T-cell (primary cell): ENCODE measurements around the gene ARHGAP28. TPM values are rescaled to one million over a fixed set of nuclear protein-coding genes. Genes with fewer than 3 reads are reported as not detected.

Experiments
- ATAC-seq, 4 experiments: fragments of 200-7000 bp in 3 of 4; fragments of 150-1000 bp in 1 of 4; cut with Tn5 transposase; replicated peaks in 1 of 4; 1 replicate in 3 of 4; 2 replicates in 1 of 4; pipeline ENCODE4 v1.10.0; 2021; ENCODE audit warnings: moderate library complexity in 3 of 4, mild to moderate bottlenecking in 2 of 4, moderate number of reproducible peaks in 1 of 4
- CTCF ChIA-PET, 2 donors: fragments of 300-600 bp; sonication (Branson Sonifier 250); formaldehyde crosslinking; loops; one replicate each; lab custom pipeline; 2022; ENCODE audit warnings: antibody characterized with exemption in 2 of 2; lab: Charles Lee
- POLR2A ChIA-PET, 2 donors: fragments of 300-600 bp; sonication (Branson Sonifier 250); formaldehyde crosslinking; loops; one replicate each; lab custom pipeline; 2022; ENCODE audit warnings: antibody characterized with exemption in 2 of 2; lab: Charles Lee
- DNase-seq, 35 experiments: peaks; one replicate each; pipeline versions ENCODE4 v3.0.0 to v3.0.0-alpha.2; 2013 to 2023
- H3K27ac ChIP-seq: one replicate; pipeline ENCODE4 v1.5.1; 2013; ENCODE audit warnings: low read length
- H3K27me3 ChIP-seq, 2 experiments: replicated peaks in 1 of 2; 1 replicate in 1 of 2; 2 replicates in 1 of 2; pipeline versions ENCODE4 v1.6.1 to v1.7.0; 2013; ENCODE audit warnings: low read length in 1 of 2, mixed read lengths in 1 of 2; ENCODE audit not compliant: control insufficient read depth in 2 of 2, insufficient read depth in 2 of 2; ENCODE audit errors: extremely low read depth in 1 of 2
- H3K36me3 ChIP-seq, 2 donors: 1 replicate in 1 of 2; 2 replicates in 1 of 2; pipeline versions ENCODE4 v1.6.1 to v1.7.0; 2013; ENCODE audit warnings: low read length in 1 of 2; ENCODE audit not compliant: control insufficient read depth in 2 of 2, insufficient read depth in 1 of 2; ENCODE audit errors: extremely low read depth in 1 of 2
- H3K4me1 ChIP-seq, 2 experiments: 1 replicate in 1 of 2; 2 replicates in 1 of 2; pipeline versions ENCODE4 v1.6.1 to v1.7.0; 2013; ENCODE audit warnings: low read length in 2 of 2, mixed read lengths in 1 of 2; ENCODE audit not compliant: insufficient read depth in 2 of 2, control insufficient read depth in 1 of 2; ENCODE audit errors: extremely low read depth in 1 of 2
- H3K4me3 ChIP-seq, 2 donors: 1 replicate in 1 of 2; 2 replicates in 1 of 2; pipeline versions ENCODE4 v1.5.1 to v1.7.0; 2013; ENCODE audit warnings: mild to moderate bottlenecking in 2 of 2, low read length in 1 of 2, moderate library complexity in 1 of 2; ENCODE audit not compliant: control insufficient read depth in 1 of 2; ENCODE audit errors: extremely low read depth in 1 of 2
- H3K9me3 ChIP-seq: 2 replicates; pipeline ENCODE4 v1.7.0; 2013
- H3K27ac Mint-ChIP-seq, 2 donors: one replicate each; pipeline ENCODE4 v1.8.0; 2020 to 2021; ENCODE audit warnings: mild to moderate bottlenecking in 2 of 2, mixed read lengths in 2 of 2
- H3K27me3 Mint-ChIP-seq, 2 donors: one replicate each; pipeline ENCODE4 v1.8.0; 2021 to 2022; ENCODE audit warnings: mixed read lengths in 2 of 2
- H3K36me3 Mint-ChIP-seq: one replicate; pipeline ENCODE4 v1.8.0; 2021; ENCODE audit warnings: mixed read lengths
- H3K4me1 Mint-ChIP-seq, 3 donors: one replicate each; pipeline ENCODE4 v1.8.0; 2020 to 2022; ENCODE audit warnings: mixed read lengths in 3 of 3, mild to moderate bottlenecking in 1 of 3
- H3K4me3 Mint-ChIP-seq, 3 donors: one replicate each; pipeline ENCODE4 v1.8.0; 2020 to 2022; ENCODE audit warnings: mild to moderate bottlenecking in 3 of 3, mixed read lengths in 3 of 3, moderate library complexity in 3 of 3
- H3K9me3 Mint-ChIP-seq, 3 donors: one replicate each; pipeline ENCODE4 v1.8.0; 2020 to 2022; ENCODE audit warnings: mixed read lengths in 3 of 3
- WGBS: methylation state at CpG from one replicate; pipeline ENCODE4 v1.1.5; 2013; ENCODE audit warnings: missing lambda C conversion rate; ENCODE audit not compliant: insufficient coverage; 5-methylcytosine and 5-hydroxymethylcytosine counted together
- total RNA-seq, 35 experiments: library from RNA in 6 of 35; stranded (reverse) in 6 of 35; fragments of 120-200 nt in 1 of 35; gene quantifications; one replicate each; pipeline versions ENCODE4 v1.2.1 to v1.2.4 and lab custom pipeline; 2013 to 2026

Gene ARHGAP28
- total RNA-seq, 5 donors from 2014 or later (not counting 1 experiment from before 2014, with no cell fraction given): 0.29 TPM; not detected in 4

- POLR2A ChIA-PET: no interaction called here
- Histone ChIP-seq H3K27ac (no peak overlapping the region), H3K36me3 (no peaks in the 10 kb centered on the region), H3K4me3 (no peak overlapping the region), H3K4me1 (no peaks in the 10 kb centered on the region), H3K27me3 (peaks cover 0 to 2% of the 10 kb centered on the region in 2 experiments), H3K9me3 (no peaks in the 10 kb centered on the region)
- DNase-seq (no peak), ATAC-seq (no peak)
- Mint-ChIP-seq H3K4me3 (no peak overlapping the region), H3K27ac (no peak overlapping the region), H3K9me3 (peaks cover 0 to 5% (median 1%) of the 10 kb centered on the region in 3 donors), H3K36me3 (no peaks in the 10 kb centered on the region), H3K27me3 (no peaks in the 10 kb centered on the region), H3K4me1 (no peaks in the 10 kb centered on the region)
- WGBS: 86% methylated on average over 1 of the region's 4 CpGs
- CTCF ChIA-PET: no interaction called here
Measured at GRCh38 chr18:6859676-6860422, 130.3 kb downstream of the ARHGAP28 start.

DNA sequence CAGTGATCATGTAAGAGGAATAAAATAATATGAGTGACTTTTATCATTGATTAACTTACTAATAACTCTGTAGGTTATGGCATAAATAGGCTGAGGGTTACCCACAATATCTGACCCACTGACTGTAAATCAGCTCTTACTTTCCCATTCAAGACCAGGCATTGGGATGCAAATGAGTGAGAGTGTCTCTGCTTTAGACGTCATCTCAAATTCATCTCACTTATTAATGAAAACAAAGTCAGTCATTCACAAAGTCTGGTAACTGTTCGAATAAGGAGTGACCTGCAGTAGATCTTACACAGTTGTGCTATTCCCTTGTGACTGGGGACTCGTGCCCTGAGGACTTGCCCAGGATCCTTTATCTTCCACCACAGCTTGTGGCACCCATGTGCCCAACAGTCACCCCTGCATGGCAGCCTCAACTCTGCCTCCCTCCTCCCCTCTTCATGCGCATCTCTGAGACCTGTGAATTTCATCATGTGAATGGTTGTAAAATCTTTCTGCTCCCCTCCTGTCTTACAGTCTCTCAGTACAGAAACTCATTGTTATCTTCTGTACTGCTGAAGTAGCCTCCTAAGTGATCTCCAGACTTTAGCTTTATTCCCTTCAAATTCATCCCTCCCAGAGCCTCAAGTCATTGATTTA lies 131.4 kb downstream of the ARHGAP28 start:
- Histone ChIP-seq H3K36me3 (no peaks in the 10 kb centered on the region), H3K27me3 (no peaks in the 10 kb centered on the region), H3K27ac (no peak overlapping the region), H3K4me1 (no peaks in the 10 kb centered on the region), H3K4me3 (no peak overlapping the region), H3K9me3 (no peaks in the 10 kb centered on the region)
- no peaks in the 10 kb centered on the region for H3K4me1 Mint-ChIP-seq
- ATAC-seq: no peak
- DNase-seq: no peak
- no peaks in the 10 kb centered on the region for H3K36me3 Mint-ChIP-seq
- H3K27ac Mint-ChIP-seq: no peak overlapping the region
- no peak overlapping the region for H3K4me3 Mint-ChIP-seq
- 86% methylated on average over 1 of the region's 4 CpGs for WGBS
- CTCF ChIA-PET: no interaction called here
- no peaks in the 10 kb centered on the region for H3K27me3 Mint-ChIP-seq
- POLR2A ChIA-PET: no interaction called here
- peaks cover 0 to 8% (median 1%) of the 10 kb centered on the region in 3 donors for H3K9me3 Mint-ChIP-seq

GRCh38 chr18:6865251-6865650 lies 135.7 kb downstream of the ARHGAP28 start:
- no peaks in the 10 kb centered on the region for H3K4me1 Mint-ChIP-seq
- Histone ChIP-seq H3K36me3 (no peaks in the 10 kb centered on the region), H3K27me3 (no peaks in the 10 kb centered on the region), H3K4me1 (no peaks in the 10 kb centered on the region), H3K4me3 (no peak overlapping the region), H3K9me3 (no peaks in the 10 kb centered on the region), H3K27ac (no peak overlapping the region)
- no peak overlapping the region for H3K27ac Mint-ChIP-seq
- POLR2A ChIA-PET: no interaction called here
- no peak for ATAC-seq
- peaks cover 0 to 13% (median 0%) of the 10 kb centered on the region in 3 donors for H3K9me3 Mint-ChIP-seq
- DNase-seq: no peak
- H3K27me3 Mint-ChIP-seq: no peaks in the 10 kb centered on the region
- CTCF ChIA-PET: no interaction called here
- no peaks in the 10 kb centered on the region for H3K36me3 Mint-ChIP-seq
- no peak overlapping the region for H3K4me3 Mint-ChIP-seq

DNA sequence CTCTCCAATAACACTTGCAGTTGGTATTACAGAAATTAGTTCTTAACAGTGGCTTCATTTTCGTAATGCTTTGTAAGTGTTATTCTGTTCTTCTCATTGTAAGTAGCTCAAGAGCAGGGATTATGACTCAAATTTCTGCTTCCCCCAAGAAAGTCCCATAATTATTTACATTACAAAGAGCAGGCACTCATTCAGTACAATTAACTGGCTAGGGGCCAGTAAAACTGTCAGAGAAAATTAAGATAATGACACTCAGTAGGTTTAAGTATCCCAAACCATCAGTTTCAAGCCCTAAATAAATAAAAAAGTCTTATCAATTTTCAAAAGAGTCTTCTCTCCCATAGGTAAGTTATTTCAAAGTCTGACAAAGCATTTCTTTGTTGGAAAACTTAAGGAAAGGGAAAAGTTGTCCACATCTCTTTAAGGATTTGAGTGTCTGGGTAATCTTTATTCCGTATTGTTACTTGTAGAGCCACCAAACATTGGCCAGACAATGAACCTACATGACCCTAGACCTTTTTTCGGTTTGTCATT lies 137.1 kb downstream of the ARHGAP28 start:
- POLR2A ChIA-PET: no interaction called here
- no peaks in the 10 kb centered on the region for H3K9me3 ChIP-seq
- CTCF ChIA-PET: no interaction called here
- no peak overlapping the region for H3K27ac Mint-ChIP-seq
- no CpG with 5 or more reads among the region's 3 CpGs for WGBS
- peaks cover 0 to 5% of the 10 kb centered on the region in 2 donors for H3K27me3 Mint-ChIP-seq
- no peak overlapping the region for H3K4me3 Mint-ChIP-seq
- H3K4me3 ChIP-seq: no peak overlapping the region
- peaks cover 0 to 9% (median 0%) of the 10 kb centered on the region in 3 donors for H3K9me3 Mint-ChIP-seq
- no peak overlapping the region for H3K27ac ChIP-seq
- no peaks in the 10 kb centered on the region for H3K27me3 ChIP-seq
- H3K4me1 ChIP-seq: no peaks in the 10 kb centered on the region
- ATAC-seq: no peak
- H3K36me3 Mint-ChIP-seq: no peaks in the 10 kb centered on the region
- DNase-seq: no peak
- H3K36me3 ChIP-seq: no peaks in the 10 kb centered on the region
- no peaks in the 10 kb centered on the region for H3K4me1 Mint-ChIP-seq

DNA sequence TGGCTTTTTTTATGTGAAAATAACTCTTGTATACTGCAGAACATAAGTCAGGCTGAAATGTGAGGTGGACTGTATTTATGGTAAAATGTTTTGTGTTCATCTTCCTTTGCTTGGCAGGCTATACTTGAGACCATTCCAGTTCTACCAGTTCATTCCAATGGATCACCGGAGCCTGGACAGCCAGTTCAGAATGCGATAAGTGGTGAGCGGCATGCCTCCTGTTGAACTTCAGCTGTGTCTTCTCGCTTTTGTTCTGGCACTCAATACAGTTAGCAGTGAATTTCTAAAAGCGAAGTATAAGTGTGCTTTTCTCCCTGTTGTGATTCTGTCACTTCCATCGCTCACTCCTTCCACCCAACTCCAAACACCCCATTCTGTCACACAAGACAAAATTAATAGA lies 138.5 kb downstream of the ARHGAP28 start:
- DNase-seq (no peak), ATAC-seq (no peak)
- no peak overlapping the region for H3K4me3 Mint-ChIP-seq
- peaks cover 0 to 8% (median 2%) of the 10 kb centered on the region in 3 donors for H3K9me3 Mint-ChIP-seq
- CTCF ChIA-PET: no interaction called here
- no peaks in the 10 kb centered on the region for H3K27me3 ChIP-seq
- POLR2A ChIA-PET: no interaction called here
- no peaks in the 10 kb centered on the region for H3K36me3 ChIP-seq
- no peaks in the 10 kb centered on the region for H3K4me1 Mint-ChIP-seq
- H3K4me3 ChIP-seq: no peak overlapping the region
- H3K27ac ChIP-seq: no peak overlapping the region
- 100% methylated on average over 4 of the region's 6 CpGs for WGBS
- no peaks in the 10 kb centered on the region for H3K36me3 Mint-ChIP-seq
- no peak overlapping the region for H3K27ac Mint-ChIP-seq
- H3K9me3 ChIP-seq: no peaks in the 10 kb centered on the region
- peaks cover 0 to 7% of the 10 kb centered on the region in 2 donors for H3K27me3 Mint-ChIP-seq
- H3K4me1 ChIP-seq: no peaks in the 10 kb centered on the region

- no peak overlapping the region for H3K27ac ChIP-seq
- H3K27ac Mint-ChIP-seq: no peak overlapping the region
Measured at GRCh38 chr18:6871566-6871965, 142.1 kb downstream of the ARHGAP28 start.

More at GRCh38 chr18:6871566-6871965, 142.1 kb downstream of the ARHGAP28 start:
- ATAC-seq (no peak), DNase-seq (no peak)
- WGBS: 60% methylated on average over 1 of the region's 6 CpGs
- H3K27me3 ChIP-seq: no peaks in the 10 kb centered on the region
- ChIA-PET CTCF (no interaction called here), POLR2A (no interaction called here)
- H3K9me3 ChIP-seq: no peaks in the 10 kb centered on the region
- H3K4me3 ChIP-seq: no peak overlapping the region
- Mint-ChIP-seq H3K9me3 (peaks cover 0 to 3% (median 0%) of the 10 kb centered on the region in 3 donors), H3K4me3 (no peak overlapping the region), H3K36me3 (no peaks in the 10 kb centered on the region), H3K27me3 (peaks cover 0 to 9% of the 10 kb centered on the region in 2 donors), H3K4me1 (no peaks in the 10 kb centered on the region)
- no peaks in the 10 kb centered on the region for H3K36me3 ChIP-seq
- no peaks in the 10 kb centered on the region for H3K4me1 ChIP-seq
